T-helper 2 cell (primary cell): ENCODE measurements around the gene TRPM4.
"Not testable (repeated sequence)": the region's sequence is repeated elsewhere in the genome, so short reads cannot be mapped to it uniquely, and the experiment has no call there.

Source experiments
- DNase-seq, 5 experiments: peaks; one replicate each; pipeline versions ENCODE4 v3.0.0 to v3.0.0-alpha.2; 2012 to 2022

TRPM4 gene

GRCh38 chr19:49193822-49194394 is 36.3 kb downstream of the TRPM4 start:
- DNase-seq: no peak

GRCh38 chr19:49194408-49194807 is 36.8 kb downstream of the TRPM4 start:
- DNase-seq: no peak

- no peak for DNase-seq
Measured at GRCh38 chr19:49196527-49197240, 39.1 kb downstream of the TRPM4 start.

GRCh38 chr19:49200238-49200862 is 42.8 kb downstream of the TRPM4 start:
- no peak for DNase-seq

DNA sequence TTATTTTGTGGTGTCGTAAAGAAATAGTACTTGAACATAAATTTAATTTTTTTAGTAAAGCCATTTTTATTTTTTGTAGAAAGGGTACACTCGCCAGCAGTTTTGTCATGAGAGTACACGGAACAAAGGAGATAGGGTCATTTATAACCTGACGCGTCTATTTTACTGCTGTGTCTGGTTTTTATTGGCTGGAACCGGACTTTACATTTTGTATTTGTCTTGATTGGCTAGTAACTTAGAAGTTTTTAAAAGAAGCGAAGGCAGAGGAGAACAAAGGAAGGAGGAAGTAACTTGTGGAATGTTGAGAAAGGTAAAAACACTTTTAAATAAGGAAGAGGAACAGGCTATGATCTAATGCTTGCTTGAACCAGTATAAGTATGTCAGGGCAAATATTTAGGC is 43.5 kb downstream of the TRPM4 start:
- no peak for DNase-seq

DNA sequence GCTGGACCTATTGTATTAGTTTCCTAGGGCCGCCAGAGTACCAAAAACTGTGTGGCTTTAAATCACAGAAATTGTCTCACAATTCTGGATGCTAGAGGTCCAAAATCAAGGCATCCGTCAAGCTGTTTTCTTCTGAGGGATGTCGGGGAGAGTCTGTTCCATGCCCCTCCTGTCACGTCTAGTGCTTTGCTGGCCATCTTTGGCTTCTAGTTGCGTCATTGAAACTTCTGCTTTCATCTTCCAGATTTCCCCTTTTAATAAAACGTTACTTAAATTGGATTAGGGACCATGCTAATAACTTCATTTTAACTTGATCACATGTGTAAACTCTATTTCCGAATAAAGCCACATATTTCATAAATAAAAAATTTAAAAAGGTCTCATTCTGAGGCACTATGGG is 47.5 kb downstream of the TRPM4 start:
- no peak for DNase-seq

DNA sequence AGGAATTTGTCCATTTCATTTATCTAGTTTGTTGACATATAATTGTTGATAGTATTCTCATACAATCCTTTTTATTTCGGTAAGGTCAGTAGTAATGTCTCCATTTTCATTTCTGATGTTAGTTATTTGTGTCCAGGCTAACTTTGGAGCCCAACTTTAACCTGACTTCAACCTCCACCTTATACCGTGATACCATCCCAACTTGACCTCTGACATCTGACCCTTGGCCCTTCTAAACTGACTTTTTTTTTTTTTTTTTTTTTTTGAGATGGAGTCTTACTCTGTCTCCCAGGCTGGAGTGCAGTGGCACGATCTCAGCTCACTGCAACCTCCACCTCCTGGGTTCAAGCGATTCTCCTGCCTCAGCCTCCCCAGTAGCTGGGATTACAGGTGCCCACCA is 51.9 kb downstream of the TRPM4 start:
- not testable (repeated sequence) for DNase-seq

DNA sequence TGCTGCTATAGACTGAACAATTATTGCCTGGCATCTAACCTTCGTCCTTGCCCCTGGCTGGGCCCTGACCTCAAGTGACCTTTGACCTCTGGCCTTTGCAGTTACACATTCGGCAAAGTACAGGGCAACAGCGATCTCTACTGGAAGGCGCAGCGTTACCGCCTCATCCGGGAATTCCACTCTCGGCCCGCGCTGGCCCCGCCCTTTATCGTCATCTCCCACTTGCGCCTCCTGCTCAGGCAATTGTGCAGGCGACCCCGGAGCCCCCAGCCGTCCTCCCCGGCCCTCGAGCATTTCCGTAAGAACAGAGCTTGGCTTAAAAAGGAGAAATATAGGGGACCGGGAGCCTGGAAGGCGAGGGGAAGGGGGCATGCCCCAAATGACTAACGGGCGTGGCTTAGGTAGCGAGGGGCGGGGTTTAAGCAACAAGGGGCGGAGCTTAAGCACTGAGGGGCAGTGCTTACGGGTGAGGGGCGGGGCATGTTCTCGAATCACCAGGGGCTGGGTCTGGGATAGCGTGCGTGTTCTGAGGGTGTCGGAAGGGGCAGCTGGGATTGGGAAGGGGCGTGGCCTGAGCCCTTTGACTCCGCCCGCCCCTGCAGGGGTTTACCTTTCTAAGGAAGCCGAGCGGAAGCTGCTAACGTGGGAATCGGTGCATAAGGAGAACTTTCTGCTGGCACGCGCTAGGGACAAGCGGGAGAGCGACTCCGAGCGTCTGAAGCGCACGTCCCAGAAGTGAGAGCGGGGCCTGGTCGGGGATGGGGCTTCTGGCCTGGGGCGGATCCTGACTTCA is 52.7 kb downstream of the TRPM4 start:
- peak in 3 of 5 experiments; percentile 13 to 40 (median 28) for DNase-seq

DNA sequence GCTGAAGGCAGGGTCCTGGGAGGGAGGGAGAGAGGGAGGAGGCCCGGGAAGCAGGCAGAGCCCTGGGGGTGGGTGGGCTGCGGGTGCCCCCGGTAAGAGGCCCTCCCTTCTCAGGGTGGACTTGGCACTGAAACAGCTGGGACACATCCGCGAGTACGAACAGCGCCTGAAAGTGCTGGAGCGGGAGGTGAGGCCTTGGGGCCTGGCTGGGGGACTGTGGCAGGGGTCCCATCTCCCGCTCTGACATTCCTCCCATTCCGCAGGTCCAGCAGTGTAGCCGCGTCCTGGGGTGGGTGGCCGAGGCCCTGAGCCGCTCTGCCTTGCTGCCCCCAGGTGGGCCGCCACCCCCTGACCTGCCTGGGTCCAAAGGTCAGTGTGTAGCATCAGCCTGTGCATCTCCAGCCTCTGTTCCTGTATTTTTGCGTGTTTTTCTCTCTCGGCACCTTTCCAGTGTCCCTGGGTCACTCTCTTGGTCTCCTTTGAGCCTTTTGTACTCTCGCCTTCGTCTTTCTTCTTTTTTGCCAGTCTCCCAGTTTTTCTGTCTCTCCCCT is 53.4 kb downstream of the TRPM4 start:
- DNase-seq: no peak

DNA sequence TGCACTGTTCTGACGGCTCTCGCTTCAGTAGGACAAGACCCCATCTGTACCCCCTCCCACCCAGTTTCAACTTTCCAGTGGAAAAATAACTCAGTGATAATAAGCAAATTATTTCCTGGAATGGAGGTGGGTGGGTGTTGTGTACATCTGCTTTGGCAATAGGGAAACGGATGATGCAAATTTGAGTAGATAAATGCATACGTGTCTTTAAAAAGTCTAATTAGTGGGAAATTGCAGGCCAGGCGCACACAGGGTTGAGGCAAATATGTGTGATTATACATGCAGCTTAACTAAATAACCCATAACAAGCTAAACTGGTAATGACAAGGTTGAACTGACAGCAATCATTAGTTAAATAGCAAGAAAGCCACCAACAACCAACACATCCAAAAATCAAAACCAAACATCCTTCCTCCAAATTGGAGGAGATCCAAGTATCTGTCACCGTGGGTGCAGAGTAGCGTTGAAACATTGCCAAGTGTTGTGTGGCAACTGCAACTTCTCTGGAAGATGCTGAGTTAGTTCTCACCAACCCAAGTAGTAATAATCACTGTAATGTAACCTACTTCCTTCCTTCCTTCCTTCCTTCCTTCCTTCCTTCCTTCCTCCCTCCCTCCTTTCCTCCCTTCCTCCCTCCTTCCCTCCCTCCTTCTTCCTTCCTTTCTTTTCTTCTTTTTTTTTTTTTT is 54.6 kb downstream of the TRPM4 start:
- DNase-seq: peak in 1 of 5 experiments; percentile 41

GRCh38 chr19:49213791-49214190 is 56.2 kb downstream of the TRPM4 start:
- no peak for DNase-seq

- DNase-seq: no peak
Measured at GRCh38 chr19:49214701-49215100, 57.1 kb downstream of the TRPM4 start.

DNA sequence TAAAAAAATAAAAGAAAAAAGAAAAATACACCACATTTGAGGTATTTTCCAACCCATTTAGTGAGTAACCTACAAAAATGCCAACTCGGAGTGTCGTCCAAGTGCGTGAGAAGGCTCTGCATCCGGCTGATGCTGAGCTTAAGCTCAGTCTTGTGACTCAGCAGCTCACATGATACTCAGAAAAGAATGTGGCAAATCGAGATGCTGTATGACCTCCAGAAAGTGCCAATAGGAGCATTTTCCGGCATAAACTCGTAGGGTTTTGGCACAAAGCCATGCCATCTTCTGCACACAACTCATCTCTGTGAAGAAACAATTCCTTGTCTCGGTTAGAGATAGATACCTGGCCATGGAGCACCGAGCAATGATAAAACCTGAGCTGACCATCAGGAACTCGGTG is 58.5 kb downstream of the TRPM4 start:
- no peak for DNase-seq

DNA sequence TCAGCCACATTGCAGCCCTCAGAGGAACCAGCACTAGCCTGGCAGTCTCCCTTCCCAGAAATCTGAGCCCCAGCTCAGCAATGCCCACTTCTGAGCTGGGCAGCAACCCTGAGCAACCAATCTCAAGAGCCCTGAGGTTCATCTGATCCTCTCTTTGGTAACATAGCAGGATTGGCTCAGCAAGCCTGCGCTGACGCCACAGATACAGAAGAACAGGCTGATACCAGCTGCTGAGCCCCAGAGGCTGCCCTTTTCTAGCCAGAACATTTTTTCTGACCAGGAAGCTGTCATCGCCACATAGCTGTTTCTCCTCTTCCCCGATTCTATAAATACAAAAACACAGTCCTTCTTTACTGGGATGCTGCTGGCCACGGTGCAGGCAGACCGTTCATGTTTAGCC is 59.8 kb downstream of the TRPM4 start:
- DNase-seq: no peak

GRCh38 chr19:49222011-49222410 is 64.4 kb downstream of the TRPM4 start:
- no peak for DNase-seq

- DNase-seq: no peak
Measured at GRCh38 chr19:49222528-49222927, 64.9 kb downstream of the TRPM4 start.

DNA sequence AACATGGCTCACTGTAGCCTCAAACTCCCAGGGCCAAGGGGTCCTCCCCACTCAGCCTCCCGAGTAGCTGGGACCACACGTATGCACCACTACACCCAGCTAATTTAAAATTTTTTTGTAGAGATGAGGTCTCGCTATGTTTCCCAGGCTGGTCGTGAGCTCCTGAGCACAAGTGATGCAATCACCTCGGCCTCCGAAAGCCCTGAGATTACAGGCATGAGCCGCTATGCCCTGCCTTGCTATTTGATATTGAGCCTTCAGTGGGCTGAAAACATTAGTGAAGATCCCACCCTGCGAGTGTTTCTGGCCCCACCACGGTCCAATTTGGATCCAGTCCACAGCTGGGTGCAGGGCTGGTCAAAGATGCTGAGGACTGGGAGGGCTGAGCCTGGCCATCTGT is 65.9 kb downstream of the TRPM4 start:
- DNase-seq: no peak

DNA sequence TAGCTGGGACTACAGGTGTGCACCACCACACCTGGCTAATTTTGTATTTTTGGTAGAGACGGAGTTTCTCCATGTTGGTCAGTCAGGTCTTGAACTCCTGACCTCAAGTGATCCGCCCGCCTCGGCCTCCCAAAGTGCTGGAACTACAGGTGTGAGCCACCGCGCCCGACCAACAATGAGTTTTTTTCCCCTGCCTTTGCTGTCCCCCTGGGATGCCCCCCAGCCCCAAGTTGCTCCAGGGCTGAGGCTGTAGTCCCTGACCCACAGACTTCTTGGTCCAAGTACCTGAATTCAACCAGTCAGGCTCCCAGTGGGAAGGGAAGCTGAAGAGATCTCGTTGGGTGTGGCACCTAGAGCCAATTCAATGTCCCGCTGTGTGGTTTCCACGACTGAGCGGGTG is 66.8 kb downstream of the TRPM4 start:
- DNase-seq: not testable (repeated sequence)

GRCh38 chr19:49224879-49225278 is 67.3 kb downstream of the TRPM4 start:
- DNase-seq: peak in 1 of 5 experiments; percentile 47

DNA sequence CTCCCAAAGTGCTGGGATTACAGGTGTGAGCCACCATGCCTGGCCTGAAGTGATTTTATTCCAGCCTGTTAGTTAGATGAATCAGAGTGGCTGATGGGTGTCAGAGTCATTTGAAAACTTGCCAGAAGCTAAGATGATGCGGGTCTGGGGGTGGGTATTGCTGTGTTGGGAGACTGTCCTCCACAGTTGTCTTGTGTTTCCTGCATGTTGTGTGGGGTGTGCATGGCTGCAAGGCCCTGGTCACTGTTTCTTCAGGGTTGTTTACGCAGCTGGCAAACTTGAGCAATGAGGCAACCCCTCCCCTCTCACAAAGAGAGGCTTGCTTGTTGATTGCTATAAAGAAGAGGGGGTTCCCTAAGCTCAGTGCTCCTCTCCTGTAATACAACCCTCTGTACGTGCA is 71.8 kb downstream of the TRPM4 start:
- DNase-seq: no peak

DNA sequence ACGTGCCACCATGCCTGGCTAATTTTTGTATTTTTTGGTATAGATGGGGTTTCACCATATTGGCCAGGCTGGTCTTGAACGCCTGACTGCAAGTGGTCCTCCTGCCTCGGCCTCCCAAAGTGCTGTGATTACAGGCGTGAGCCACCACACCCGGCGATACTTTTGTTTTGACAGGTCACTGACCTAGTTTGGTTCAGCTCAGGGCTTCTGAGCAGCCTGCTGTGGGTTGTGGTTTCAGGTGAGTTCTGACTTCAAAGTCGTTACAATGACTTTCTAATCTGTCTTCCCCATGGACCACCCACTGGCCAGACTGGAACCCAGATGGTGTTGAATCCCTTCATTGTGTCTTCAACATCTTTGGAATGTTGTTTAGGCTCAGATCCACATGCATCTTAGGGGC is 73.8 kb downstream of the TRPM4 start:
- DNase-seq: peak in 2 of 5 experiments; percentile 21 to 61

- DNase-seq: peak in 1 of 5 experiments; percentile 16
Measured at GRCh38 chr19:49231804-49232203, 74.2 kb downstream of the TRPM4 start.
